Stimulated activated CD8-positive, alpha-beta memory T cell treated with anti-CD3 and anti-CD28 coated beads, Interleukin-7, amount 100 ng/mL, for 48 hours (primary cell): ENCODE data around the gene FAM181A.

ENCODE experiments used
- DNase-seq, 2 donors: peaks; one replicate each; pipeline ENCODE4 v3.0.0-alpha.2; 2020; ENCODE audit warnings: low read depth in 1 of 2; ENCODE audit errors: extremely low read depth in 1 of 2

The FAM181A gene

DNA sequence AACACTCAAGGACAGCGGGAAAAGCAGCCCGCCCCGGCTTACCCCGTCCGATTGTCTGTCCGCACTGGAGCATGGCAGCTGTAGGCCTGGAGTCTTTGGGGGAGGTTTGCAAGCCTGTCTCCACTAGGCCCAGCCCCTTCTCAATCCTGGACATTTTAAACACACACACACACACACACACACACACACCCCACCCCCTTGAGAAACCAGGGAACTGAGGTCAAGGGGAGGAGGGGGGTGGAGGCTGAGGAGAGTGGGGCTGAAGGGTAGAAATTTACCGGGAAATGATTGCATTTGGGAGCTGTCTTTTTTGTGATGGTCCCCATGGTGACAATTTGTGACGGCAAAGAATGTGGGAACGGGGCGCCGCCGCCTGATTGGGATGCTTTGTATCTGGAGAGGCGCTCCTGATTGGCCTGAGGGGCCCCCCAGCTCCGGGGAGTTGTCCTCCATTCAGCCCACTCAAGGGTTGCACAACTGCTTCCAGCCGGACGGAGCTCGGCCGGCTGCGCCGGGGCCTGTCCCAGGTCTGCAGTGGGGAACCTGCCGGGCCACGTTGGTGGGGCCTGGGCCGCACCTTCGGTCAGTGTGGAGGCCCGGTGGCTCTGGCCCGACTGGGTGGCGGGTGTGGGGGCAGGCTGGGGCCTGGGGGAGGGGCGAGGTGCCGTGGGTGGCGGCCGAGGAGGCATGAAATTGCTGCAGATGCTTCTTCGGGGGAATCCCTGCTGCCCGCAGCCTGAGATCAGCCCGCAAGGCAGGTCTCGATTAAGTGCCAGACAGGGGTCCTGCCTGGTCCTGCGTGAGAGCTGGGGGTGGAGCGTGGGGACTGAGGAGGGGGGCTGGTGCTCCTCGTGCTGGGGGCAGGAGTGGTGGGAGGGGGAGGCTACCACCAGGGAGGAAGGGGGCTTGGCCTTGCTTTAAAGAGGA, at the start of gene FAM181A:
TSS of gene FAM181A (plus strand) at position 472 of the 927 bp plus-strand sequence. CDS start 942 bp downstream, outside the sequence.
- DNase-seq: no peak

DNA sequence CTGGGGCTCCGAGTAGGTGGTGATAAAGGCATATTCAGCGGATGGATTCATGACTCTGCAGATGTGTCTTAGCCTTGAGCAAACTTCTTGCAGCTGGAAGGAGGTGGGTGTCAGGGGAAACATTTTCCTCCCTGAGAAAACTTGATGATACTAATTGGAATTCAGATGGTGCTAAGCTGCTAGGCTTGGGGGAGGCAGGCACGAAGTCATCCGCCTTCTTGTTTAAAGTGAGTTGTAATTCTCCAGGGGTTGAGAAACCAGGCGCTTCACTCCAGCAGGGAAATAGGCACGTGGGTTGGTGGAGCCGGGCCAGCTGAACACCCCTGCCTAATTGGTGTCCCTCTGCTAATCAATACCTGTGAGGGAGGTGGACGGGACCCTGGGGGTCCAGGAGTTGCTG, 48.9 kb upstream of the FAM181A start:
- no peak for DNase-seq

DNA sequence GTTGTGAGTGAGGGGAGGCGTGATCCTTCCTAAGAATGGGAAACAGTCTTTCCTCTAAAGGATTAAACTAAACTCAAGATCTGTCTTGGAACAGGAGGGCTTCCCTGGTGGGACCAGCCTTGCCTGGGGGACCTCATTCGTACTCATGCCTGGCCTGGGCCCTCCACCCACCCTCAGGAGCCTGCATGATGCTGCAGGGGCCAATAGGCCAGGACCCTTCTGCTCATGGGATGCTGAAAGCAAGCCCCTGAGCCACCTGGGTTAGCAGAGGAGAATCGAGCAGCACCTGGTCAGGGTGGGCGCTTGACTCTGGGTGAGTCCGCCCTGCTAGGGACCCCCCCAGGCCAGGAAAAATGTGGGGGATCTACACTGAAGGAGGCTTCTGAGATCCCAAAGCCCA, 48.3 kb upstream of the FAM181A start:
- no peak for DNase-seq

DNA sequence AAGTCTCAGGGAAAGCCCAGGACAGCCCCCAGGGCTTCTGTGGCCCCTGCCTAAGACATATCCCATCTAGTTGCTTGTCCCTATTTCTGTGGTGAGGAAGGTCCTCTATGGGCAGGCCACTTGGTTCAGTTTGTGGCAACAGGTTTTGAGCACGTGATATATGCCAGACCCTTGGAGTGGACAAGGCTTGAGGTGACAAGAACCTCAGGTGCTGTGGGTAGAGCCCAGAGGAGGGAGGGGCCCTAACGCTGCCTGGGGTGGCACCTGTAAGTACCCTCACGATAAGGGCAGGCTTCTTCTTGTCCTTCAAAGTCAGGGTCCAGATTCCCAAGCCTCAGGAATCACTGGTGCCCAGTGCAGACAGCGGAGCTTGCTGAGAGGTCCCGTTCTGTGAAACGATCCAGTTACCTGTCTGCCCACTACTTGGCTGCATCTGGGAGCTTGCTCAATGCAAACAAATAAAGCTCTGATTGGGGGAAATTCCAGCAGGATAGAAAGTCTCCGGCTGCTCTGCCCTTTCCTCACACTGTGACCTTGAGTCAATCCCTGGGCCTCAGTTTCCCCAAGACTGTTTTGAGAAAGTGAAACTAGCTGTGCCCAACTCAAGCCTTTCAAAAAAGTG, 47.7 kb upstream of the FAM181A start:
- no peak for DNase-seq

DNA sequence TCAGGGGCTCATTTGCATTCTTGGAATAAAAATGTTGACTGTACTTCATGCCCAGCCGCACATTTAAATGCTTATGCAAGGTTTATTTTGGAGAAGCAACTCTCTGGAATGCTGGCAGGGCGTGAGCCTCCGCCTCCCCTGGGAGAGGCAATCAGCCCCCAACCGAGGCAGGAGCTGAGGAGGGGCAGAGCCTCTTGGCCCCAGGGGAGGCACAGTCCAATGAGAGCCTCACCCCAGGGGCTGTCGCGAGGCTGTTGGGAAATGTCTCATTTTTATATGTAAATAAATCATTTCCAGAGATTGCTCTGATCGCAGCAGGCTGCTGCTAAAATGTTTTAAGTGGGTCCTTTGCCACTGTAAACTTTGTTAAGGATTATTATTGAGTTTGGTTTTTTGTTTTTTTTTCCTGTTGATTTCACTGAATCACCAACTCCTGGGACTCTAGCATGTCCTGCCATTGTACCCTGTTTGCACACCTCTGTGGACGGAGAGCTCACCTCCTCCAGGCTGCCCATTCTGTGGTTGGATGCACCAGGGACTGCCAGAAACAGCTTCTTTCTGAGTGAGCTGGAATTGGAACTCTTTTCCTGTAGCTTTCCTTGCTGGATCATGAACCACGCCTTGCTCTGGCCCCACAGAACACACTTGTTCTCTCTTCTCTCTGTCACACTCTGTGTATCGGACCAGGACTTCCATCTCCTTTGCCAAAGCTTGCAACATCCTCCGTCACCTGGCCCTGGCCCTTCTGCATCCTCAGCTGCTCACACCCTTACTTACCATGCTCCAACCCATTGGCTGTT, 46.9 kb upstream of the FAM181A start:
- DNase-seq: no peak

DNA sequence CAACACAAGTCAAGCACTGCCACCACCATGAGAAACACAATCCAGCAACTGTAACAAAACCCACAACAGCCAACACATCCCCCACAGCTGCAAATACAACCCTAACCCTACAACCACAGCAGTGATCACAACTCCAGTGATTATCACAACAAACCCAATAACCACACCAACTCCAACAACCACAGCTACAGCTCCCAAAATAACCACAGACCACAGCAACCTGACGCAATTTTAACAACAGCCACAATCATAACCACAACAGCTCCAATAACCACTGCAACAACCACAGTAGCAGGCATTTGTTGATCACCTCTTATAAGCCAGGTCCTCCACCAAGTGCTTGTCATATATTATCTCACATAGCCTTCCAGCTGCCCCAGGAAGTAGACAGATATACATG, 42.2 kb upstream of the FAM181A start:
- DNase-seq: no peak

DNA sequence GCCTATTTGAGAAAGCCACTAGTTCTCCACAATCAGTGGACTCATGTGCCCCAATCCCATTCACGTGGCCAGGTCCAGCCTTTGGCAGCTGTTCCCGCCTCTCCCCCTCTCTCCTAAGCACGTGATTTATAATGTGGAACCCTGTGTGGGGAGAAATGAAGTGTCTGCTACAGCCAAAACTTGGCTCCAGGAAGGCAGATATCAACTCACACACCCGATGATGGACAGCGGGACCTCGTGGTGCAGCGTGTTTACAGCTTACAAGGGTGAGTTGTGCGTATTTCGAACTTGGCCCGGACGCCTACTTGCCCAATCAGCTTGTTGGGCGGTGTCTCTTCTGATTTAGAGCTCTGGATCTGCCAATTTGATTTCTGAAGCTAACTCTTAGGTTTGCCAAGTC, 38.1 kb upstream of the FAM181A start:
- no peak for DNase-seq

DNA sequence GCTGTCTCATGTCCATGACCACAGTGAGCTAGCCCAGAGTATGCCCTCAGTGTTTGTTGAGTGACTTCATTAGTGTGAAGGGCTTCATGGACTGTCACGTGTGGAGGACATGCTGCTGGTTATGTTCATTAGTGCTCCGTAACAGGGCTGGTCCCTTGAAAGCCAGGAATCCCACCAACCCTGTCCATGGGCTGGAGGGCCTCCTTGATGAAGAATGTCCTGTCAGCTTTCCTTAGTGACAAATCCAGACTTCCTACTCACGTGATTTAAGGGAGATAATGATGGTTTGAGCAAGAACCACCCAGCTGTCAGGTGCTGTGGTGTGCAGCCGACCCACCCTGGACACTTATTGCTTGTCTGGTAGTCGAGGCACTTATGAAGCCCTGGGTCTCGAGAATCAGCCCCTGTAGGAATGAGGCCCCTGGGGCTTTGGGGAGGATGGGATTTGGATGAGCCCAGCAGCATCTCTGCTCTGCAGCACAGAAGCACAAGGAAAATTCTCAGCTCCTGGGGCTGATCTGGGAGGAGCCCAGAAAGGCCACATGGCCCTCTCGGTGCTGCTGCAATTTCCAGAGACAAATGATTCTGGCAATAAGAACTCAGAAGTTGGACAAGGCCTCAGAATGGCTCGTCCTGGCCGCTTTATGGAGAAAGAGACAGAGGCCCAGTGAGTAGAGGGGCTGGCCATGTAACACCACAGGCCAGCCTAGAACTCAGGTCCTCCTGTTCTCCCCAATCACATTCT, 37.2 kb upstream of the FAM181A start:
- no peak for DNase-seq

DNA sequence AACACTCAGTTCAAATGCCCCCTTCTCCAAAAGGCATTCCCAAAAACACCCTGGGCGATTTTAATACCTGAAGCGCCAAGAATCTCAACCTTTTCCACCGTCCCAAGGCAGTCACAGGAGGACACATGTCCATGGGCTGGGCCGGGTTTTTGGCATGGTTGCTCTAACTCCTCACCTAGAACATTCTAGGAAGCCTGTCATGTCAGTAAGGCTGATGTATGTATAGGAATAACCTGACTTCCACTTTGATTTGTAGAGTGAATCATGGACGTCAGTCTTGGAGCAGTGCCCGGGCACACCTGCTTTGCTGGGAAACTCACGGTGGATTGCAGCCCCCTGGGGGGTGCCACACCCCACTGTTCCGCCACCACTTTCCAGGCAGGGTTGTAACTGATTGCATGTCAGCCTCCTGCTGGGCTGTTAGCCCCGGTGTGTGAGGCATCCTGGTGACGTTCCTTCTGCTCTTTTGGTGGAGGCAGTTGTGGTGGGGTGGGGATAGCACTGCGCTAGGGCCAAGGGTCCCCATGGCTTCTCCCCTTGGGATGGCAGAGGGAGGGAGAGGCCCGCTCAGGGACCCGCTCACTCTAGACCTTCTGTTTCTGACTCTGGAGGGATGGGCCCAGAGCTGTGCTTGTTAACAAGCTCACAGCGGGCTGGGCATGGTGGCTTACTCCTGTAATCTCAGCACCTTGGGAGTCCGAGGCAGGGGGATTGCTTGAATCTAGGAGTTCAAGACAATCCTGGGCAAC, 35.2 kb upstream of the FAM181A start:
- DNase-seq: no peak

DNA sequence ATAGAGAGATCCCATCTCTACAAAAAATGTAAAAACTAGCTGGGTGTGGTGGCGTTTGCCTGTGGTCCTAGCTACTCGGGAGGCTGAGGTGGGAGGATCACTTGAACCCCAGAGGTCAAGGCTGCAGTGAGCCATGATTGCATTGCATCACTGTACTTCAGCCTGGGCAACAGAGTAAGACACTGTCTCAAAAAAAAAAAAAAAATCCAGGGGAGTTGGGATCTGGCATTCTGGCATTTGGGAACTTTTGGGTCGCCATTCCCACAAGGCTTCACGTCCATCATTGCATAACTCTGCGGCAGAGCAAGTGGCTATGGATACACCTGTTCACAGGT, 34.7 kb upstream of the FAM181A start:
- DNase-seq: no peak

DNA sequence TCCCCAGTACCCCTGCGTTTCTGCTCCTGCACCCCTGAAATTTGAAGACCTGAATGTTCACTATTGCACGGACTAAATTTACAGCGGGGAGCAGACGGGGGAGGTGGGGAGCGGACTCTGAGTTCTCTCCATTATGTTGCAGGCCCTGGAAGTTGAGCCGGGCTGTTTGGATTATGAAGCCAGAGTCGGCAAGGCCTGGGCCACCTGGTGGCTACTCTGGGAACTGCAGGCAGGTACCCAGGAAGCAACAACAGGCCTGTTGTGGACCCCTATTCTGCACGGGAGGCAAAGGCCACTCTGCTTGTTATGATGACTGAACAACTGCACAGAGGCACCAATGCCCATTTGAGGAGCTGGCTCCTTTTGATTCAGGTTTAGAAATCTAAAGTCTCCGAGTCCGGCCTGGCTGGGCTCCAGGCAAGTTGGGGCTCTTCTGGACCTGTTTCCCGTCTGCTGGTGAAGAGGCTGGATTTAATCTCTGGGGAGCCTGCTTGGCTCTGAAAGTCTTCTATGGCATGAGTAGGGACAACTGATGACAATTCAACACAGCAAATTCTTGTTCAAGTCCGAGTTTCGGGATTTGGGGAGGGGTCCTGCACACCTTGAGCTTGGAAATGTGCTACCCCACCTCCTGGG, 34.1 kb upstream of the FAM181A start:
- peak; percentile 35 to 45 for DNase-seq

DNA sequence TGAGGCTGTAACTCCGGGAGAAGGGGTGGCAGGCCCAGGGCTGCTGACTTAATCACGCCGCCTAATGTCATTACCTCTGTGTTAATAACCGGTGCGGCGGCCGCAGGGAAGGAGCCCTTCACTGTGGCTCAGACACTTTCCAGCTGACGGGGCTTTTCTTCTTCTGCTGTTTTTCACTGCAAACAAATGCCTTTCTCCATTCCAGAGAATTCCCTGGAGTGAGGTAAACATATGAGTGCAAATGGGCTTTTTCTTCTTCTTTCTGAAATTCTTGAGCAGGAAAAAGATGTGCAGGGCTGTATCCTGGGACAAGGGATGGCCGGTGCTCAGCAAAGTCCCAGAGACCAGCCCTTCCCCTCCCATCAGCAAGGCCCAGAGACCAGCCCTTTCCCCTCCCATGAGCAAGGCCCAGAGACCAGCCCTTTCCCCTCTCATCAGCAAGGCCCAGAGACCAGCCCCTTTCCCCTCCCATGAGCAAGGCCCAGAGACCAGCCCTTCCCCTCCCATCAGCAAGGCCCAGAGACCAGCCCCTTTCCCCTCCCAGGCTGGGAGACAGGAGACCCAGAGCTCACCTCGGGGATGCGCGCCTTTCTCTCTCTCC, 33.4 kb upstream of the FAM181A start:
- no peak for DNase-seq

DNA sequence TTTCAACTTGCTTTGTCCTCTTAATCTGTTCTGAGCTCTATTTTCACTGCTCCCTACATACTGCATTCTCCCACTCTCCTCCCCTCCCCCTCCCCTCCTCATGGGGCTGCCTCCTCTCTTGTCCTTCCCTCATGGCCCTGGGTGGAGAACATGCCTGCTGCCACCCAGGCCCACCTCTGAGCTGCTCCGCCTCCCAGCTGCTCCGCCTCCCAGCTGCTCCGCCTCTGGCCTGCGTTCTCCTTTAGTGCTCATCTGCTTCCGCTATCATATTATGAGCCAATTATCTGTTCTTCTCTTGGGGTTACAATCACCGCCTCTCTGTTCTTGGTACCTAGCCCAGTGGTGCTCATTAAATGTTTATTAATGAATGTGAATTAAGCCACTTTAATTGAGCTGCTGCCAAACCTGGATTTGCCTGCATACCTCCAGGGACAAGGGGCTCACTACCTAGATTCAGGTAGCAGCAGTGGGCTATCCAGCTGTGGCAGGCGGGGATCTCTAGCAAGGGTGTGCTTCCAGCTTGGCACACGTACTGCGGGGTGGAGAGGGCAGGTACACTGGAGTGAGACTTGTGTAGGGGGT, 32.0 kb upstream of the FAM181A start:
- DNase-seq: no peak

DNA sequence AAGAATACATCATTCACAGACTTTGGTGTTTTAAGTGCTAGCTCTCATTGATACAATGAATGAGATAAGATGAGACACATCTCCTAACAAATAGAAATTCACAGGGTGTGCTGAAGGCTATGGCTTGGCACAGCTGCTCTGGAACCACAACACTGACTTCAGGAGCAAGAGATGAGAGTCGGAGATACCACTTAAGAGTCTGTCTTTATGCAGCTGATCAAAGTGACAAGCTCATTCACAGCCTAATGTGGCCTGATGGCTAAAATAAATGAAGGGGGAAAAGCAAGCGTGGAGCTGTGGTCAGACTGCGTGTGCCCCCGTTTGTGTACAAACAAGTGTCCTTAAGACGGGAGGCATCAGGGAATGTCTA, 29.7 kb upstream of the FAM181A start:
- DNase-seq: no peak

DNA sequence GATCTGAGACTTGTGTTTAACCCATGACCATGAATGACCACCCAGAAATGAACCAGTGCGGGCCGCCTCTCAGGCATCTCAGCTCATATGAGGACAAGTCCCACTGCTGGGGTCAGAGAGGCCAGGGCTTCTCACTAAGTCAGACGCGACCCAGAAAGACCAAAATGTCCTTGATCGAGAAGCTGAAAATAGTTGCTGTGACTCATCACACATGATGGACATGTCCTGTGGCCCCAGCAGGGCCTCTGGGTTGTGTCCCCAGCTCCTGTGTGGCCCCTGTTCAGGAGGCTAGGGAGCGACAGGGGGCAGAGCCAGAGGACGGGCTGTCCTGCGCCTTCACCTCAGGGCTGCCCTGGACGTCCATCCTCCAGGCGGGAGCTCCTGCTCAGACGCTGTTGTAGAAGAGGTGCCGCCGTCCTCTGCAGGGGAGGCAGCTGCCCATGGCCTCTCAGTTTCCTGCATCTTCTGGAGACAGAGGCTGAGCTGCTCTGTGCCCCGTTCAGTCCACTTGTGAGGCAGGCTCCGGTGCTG, 29.0 kb upstream of the FAM181A start:
- DNase-seq: no peak

DNA sequence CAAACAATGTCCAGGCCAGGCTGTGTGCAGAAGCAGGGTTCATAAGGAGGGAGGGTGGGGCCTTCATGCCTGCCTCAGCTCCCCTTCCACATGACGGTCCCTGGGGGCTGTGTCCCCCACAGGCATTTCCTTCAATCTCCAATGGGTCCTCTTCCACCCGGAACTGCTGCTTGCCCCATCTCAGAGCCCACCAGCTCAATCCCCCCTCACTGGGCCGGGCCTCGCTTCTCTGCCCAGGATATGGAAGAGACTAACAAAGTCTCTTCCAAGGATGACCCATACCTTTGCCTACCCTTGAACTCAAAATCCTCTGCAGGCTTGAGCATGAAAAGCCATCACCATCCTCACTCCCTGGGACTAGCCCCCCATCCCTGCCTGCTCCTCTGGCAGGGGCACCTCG, 28.4 kb upstream of the FAM181A start:
- no peak for DNase-seq

DNA sequence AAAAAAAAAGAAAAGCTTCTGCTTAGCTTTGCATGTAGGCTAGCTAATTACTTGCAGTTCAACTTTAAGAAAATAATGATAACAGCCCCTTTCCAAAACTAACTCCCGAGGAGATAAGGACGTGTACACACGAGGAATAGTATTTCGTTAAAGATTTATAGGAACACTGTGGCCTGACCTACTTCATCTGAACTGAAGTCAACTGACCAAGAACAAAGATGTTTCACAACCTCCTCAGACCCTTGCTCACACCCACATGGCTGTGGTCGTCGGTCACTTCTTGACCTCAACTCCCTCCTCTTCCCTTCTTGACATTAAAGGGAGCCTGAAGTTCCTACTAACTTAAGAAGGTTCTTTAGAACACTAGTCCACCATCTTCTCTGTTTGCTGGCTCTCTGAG, 25.3 kb upstream of the FAM181A start:
- DNase-seq: no peak

DNA sequence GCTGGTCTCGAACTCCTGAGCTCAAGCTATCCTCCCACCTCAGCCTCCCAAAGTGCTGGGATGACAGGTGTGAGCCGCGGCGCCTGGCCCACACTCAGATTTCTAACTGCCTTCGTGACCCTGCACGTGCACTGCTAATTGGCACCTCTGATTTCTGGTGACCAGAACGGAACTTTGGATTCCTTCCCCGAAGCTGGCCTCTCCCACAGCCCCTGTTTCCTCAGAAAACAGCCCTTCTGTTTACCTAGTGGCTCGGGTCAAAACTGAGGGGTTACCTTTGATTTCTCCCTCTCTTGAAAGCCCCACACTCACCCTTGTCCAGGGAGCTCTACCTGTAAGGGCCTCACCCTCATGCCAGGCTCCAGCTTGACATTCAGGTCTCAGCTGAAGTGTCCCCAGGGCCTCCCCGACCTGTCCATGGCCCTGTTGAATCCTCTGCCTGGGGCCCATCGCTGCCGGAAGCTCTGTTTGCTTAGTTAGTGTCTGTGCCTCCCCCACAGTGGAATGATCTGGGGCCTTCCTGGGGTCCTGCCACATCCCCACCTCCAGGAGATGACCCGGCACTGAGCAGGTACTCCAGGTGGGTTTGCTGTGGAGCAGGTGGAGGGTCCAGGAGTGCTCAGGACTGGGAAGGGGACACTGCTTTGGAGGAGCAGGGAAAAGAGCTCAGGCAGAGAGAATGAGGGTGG, 24.4 kb upstream of the FAM181A start:
- DNase-seq: no peak
